GM10266 (cell line): Measurements from ENCODE around the gene RAD23B.

Experiments
- DNase-seq: peaks from one replicate; pipeline ENCODE4 v3.0.0; 2012; ENCODE audit errors: extremely low spot score
- TF ChIP-seq, protein P1 (sequence below): IDR thresholded peaks from 2 replicates; pipeline ENCODE4 v1.5.1; 2012; ENCODE audit warnings: mild to moderate bottlenecking, low read depth; ENCODE audit not compliant: control insufficient read depth, insufficient read depth; ENCODE audit errors: missing control alignments

Gene RAD23B

DNA sequence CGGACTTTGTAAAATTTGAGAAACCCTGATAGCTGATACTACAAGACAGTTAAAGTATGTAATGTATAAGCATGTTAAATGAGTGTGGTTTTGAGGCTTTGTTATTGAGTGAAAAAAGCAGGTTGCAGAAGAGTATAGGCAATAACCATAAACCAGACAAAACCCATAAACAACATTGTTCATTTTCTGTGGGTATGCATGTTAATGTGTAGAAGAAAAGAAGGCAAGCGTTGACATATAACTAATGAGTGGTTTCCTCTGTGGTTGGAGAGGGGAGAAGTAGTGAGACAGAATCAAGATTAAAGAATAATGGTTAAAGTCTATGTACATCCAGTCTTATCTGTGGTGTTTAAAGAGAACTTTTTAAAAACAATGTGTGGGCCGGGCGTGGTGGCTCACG, 26.2 kb downstream of the RAD23B start:
- TF ChIP-seq, protein P1, sequence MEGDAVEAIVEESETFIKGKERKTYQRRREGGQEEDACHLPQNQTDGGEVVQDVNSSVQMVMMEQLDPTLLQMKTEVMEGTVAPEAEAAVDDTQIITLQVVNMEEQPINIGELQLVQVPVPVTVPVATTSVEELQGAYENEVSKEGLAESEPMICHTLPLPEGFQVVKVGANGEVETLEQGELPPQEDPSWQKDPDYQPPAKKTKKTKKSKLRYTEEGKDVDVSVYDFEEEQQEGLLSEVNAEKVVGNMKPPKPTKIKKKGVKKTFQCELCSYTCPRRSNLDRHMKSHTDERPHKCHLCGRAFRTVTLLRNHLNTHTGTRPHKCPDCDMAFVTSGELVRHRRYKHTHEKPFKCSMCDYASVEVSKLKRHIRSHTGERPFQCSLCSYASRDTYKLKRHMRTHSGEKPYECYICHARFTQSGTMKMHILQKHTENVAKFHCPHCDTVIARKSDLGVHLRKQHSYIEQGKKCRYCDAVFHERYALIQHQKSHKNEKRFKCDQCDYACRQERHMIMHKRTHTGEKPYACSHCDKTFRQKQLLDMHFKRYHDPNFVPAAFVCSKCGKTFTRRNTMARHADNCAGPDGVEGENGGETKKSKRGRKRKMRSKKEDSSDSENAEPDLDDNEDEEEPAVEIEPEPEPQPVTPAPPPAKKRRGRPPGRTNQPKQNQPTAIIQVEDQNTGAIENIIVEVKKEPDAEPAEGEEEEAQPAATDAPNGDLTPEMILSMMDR, result no peak
- DNase-seq, result no peak

GRCh38 chr9:107312376-107313050, 29.4 kb downstream of the RAD23B start:
- DNase-seq, result no peak
- TF ChIP-seq, protein P1, result no peak

- DNase-seq, result no peak
- TF ChIP-seq, protein P1, result no peak
Observed at GRCh38 chr9:107313555-107314096, 30.5 kb downstream of the RAD23B start.

- no peak for DNase-seq
- TF ChIP-seq, protein P1, result no peak
Observed at GRCh38 chr9:107314763-107315162, 31.7 kb downstream of the RAD23B start.

DNA sequence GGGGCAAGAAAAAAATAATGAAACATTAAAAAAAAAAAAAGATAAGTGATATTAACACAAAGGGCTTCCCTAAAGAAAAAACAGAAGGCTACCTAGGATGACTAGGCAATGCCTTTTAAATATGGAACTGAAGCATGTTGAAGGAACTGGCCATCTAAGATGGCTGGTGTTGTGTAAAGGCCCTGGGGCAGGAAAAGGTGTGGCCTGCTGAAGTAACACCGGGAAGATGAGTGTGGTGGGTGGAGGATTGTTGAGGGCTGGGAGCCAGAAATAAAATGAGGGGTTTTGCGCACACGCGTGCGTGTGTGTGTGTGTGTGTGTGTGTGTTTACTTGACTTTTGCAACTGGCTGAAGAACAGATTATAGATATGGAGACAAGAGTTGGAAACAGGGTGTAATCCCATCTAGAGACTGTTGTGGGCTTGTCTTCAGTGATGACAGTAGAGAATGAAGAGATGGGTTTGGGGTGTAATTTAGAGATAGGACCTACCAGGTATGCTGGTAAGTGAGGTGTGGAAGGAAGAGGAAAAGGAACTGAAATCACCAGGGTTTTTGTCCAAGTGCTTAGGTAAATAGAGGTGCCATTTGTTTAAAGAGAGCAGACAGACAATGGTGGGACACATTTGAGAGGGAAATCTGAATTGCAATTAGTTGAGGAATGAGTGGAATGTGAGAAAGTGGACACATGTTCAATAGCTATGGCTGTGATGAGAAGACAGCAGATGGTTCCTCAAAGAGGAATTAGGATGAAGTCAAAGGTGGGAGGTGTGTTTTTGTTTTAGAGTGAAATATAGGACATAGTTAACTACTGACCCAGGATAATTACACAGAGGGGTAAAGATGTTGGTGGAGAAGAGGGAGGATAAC, 33.9 kb downstream of the RAD23B start:
- TF ChIP-seq, protein P1, result no peak
- DNase-seq, result no peak

GRCh38 chr9:107322643-107323042, 39.6 kb downstream of the RAD23B start:
- TF ChIP-seq, protein P1, result no peak
- DNase-seq, result no peak
